NCI-H2196 treated with DMSO at 0.1 percent for 48 hours (cell line): ENCODE data around the gene SLC5A5.
A peak's percentile ranks its signal among the peaks of the same experiment; 100 is the strongest.
"Not testable (repeated sequence)": the region's sequence is repeated elsewhere in the genome, so short reads cannot be mapped to it uniquely, and the experiment has no call there.

Source experiments
- DNase-seq: peaks from one replicate; lab custom pipeline; 2025; ENCODE audit not compliant: unreplicated experiment; lab: John Stamatoyannopoulos, UW

Gene SLC5A5

DNA sequence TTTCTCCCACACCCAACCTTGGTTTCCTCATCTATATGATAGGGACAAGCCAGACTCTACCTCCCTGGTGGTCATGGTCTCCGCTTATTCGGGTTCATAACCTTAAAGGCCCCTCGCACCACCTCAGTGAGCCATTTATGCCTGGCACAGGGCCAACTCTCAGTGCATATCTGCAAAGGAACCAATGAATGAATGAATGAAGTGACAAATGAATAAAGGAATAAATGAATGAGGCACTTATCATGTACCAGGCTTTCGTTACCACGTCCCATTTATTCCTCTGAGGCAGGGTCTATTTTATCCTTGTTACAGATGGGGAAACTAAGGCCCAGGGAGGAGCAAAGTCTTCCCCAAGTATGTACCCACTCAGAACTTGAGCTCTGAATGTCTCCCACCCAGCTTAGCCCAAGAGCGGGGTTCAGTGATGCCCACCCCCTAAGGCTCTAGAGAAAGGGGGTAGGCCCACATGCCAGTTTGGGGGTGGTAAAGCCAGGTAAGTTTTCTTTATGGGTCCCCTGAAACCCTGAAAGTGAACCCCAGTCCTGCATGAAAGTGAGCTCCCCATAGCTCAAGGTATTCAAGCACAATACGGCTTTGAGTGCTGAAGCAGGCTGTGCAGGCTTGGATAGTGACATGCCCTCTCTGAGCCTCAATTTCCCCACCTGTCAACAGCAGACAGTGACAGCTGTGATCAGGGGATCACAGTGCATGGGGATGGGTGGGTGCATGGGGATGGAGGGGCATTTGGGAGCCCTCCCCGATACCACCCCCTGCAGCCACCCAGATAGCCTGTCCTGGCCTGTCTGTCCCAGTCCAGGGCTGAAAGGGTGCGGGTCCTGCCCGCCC lies 490 bp upstream of the SLC5A5 start:
- no peak for DNase-seq

- no peak for DNase-seq
Observed at GRCh38 chr19:17872251-17873001, 681 bp downstream of the SLC5A5 start.

GRCh38 chr19:17873786-17874757 lies 2.3 kb downstream of the SLC5A5 start:
- DNase-seq = peak; percentile 53

DNA sequence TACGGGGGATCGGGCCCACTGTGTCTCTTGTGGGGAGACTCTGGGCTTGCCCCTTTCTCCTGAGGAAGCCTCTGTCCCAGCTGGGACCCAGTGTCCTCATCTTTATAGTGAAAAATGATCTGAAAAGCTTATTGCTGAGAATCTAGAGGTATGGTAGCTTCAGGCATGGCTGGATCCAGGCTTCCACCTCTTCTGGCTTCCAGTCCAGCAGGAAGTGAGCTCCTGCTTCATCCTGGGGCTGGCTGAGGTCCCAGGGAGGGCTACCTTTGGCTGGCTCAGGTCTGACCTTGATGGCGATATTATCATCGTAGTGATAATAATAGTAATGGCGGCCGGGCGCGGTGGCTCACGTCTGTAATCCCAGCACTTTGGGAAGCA lies 3.0 kb downstream of the SLC5A5 start:
- DNase-seq = no peak

- DNase-seq = no peak
Observed at GRCh38 chr19:17877696-17878095, 6.0 kb downstream of the SLC5A5 start.

- DNase-seq = no peak
Observed at GRCh38 chr19:17879466-17879865, 7.7 kb downstream of the SLC5A5 start.

- DNase-seq = no peak
Observed at GRCh38 chr19:17881701-17882100, 10.0 kb downstream of the SLC5A5 start.

DNA sequence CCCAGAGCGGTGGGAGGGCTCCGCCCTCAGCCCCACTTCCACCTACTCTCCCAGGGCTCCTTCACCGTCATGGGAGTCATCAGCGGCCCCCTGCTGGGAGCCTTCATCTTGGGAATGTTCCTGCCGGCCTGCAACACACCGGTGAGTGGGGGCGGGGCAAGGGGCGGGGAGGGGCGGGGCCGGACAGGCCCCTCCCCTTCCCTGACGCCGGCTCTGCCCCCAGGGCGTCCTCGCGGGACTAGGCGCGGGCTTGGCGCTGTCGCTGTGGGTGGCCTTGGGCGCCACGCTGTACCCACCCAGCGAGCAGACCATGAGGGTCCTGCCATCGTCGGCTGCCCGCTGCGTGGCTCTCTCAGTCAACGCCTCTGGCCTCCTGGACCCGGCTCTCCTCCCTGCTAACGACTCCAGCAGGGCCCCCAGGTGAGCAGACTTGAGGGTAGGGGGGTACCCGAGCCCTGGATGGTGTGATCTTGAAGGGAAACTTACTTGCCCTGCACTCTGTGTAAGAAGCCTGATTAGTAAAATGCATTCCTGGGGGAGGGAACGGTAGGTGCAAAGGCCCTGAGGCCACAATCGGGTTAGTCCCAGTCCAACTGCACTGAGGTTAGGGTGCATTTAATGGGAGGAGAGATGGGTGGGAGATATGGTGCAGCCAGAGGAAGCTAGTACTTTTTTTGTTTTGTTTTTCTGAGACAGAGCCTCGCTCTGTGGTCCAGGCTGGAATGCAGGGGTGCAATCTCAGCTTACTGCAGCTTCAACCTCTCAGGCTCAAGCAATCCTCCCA lies 12.1 kb downstream of the SLC5A5 start:
- no peak for DNase-seq

DNA sequence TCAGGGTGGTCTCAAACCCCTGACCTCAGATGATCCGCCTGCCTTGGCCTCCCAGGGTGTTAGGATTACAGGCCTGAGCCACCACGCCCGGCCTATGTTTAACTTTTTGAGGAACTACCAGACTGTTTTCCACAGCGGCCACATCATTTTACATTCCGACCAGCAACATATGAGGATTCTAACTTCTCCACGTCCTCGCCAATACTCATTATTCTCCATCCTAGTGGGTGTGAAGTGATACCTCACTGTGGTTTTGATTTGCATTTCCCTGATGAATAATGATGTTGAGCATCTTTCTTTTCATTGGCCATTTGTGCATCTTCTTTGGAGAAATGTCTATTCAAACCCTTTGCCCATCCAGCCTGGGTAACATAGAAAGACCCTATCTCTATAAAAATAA lies 14.8 kb downstream of the SLC5A5 start:
- DNase-seq = no peak

DNA sequence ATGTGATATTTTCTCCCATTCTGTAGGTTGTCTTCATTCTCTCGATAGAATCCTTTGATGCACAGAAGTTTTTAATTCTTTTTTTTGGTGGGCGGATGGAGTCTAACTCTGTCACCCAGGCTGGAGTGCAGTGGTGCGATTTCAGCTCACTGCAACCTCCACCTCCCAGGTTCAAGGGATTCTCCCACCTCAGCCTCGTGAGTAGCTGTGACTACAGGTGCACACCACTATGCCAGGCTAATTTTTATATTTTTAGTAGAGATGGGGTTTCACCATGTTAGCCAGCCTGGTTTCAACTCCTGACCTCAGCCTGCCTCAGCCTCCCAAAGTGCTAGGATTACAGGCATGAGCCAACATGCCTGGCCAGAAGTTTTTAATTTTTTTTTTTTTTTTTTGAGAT lies 15.5 kb downstream of the SLC5A5 start:
- not testable (repeated sequence) for DNase-seq

GRCh38 chr19:17888260-17888659 lies 16.5 kb downstream of the SLC5A5 start:
- DNase-seq = no peak

- no peak for DNase-seq
Observed at GRCh38 chr19:17889609-17890214, 18.0 kb downstream of the SLC5A5 start.

DNA sequence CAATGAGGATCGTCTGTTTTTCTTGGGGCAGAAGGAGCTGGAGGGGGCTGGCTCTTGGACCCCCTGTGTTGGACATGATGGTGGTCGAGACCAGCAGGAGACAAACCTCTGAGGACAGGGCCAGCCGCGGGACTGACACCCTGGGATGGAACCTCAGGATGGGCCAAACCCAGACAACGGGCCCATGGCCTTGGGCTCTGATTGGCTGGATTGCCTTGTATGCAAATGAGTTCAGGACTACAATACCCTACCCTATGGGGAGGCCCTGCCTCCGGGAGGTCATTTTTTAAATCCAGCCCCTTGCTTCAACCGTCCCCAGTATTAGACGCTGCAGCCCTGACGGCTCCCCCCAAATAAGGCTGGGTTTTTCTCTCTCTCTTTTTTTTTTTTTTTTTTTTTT lies 22.0 kb downstream of the SLC5A5 start:
- DNase-seq = no peak

DNA sequence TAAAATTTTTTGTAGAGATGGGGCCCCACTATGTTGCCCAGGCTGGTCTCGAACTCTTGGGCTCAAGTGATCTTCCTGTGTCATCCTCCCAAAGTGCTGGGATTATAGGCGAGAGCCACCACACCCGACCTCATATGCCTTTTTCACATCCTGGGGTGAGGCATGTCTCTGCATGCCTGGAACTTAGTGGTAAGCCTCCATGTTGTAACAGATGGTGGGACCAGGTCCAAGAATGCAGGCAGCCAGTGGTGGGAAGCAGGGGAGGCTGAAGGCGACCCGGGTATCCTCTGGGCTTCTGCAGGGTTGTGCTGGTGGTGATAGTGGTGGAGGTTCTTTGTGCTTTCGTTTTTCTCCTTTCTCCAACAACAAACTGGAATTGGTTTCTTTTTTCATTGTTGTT lies 31.0 kb downstream of the SLC5A5 start:
- DNase-seq = no peak

- DNase-seq = no peak
Observed at GRCh38 chr19:17908244-17908643, 36.5 kb downstream of the SLC5A5 start.

DNA sequence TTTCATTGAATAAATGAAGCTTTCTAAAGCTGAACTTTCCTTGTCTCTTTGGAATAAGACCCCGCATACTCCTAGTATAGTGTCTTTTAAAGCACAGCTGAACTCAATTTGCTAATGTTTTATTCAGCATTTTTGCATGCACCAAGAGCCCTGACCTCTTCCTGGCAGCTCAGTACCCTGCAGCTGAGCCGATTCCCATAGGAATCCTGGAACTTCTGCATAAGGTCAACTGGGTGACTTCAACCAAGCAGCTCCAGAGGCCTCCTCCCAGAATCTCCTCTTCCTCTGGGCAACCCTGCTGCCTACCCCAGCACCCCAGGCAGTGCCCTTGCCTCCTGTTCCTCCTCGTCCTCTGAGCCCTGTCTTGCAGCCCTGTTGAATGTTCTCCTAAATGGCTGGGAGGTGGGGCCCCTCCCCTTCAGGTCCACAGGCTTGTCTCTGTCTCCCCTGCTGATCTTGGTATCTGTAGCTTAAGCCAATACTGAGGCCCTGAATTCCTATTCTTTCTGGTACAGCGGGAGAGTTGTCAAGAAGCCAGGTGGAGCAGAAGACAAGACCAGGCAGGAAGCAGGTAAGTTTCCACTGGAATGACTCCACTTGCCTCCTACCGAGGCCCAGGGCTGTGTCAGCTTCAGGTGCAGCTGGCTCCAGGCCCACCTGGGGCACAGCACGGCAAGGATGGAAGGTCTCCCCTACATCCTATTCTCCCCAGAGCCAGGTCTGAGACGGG lies 37.4 kb downstream of the SLC5A5 start:
- no peak for DNase-seq

DNA sequence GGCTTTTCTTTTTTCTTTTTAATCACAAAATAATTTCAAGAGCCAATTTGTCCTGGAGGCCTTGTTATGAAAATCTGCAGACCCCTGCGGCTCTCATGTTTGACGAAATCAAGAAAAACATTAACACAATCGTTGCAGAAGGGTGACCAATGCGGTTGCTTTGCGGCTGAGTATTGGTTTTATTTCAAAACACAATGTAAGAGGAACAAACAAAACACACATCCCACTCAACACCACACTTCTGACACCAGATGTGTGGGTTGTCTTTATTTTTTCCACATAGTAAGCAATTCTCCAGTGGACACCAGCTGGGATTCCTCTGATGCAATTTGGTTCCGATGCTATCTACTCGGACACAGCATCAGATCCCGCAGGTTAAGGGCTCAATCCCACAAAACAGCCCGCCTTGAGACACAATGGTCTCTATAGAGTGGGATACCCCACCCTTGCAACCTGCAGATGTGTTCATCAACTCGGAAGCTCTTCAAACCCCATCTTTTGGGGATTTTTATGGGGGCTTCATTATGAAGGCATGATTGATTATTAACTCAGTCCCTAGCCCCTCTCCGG lies 39.1 kb downstream of the SLC5A5 start:
- no peak for DNase-seq

- no peak for DNase-seq
Observed at GRCh38 chr19:17915940-17916593, 44.3 kb downstream of the SLC5A5 start.

DNA sequence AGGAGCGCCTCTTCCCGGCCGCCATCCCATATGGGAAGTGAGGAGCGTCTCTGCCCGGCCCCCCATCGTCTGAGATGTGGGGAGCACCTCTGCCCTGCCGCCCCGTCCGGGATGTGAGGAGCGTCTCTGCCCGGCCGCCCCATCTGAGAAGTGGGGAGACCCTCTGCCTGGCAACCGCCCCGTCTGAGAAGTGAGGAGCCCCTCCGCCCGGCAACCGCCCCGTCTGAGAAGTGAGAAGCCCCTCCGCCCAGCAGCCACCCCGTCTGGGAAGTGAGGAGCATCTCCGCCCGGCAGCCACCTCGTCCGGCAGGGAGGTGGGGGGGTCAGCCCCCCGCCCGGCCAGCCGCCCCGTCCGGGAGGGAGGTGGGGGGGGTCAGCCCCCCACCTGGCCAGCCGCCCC lies 46.4 kb downstream of the SLC5A5 start:
- not testable (repeated sequence) for DNase-seq
